PC-9 (cell line): ENCODE data around the gene MAFG.

Experiments used
- CTCF ChIP-seq: fragments of 200-600 bp; sonication (generic); conservative IDR thresholded peaks from 2 replicates; pipeline ENCODE4 v1.6.1; 2017; ENCODE audit warnings: mixed run types, antibody characterized with exemption, mild to moderate bottlenecking, moderate library complexity
- EZH2 ChIP-seq: fragments of 200-600 bp; sonication (generic); IDR thresholded peaks from 2 replicates; pipeline ENCODE4 v1.8.0; 2017; ENCODE audit warnings: antibody characterized with exemption, low read depth

- no peak for TF ChIP-seq CTCF
- no peak for TF ChIP-seq EZH2
These were observed 17.3 kb downstream of the MAFG start for GRCh38 chr17:81909966-81910839.
